ENCODE measurements around the gene GPATCH3. TPM values are rescaled to one million over a fixed set of nuclear protein-coding genes. Genes with fewer than 3 reads are reported as not detected.

GPATCH3 gene
- total RNA-seq, 1 experiment from 2014 or later: 9.9 TPM

GRCh38 chr1:26921540-26922430 lies 21.5 kb upstream of the GPATCH3 start, which contains the start of gene NUDC:
TSS of gene NUDC (plus strand) at chr1:26921743. CDS start at chr1:26921849, 106 bp downstream.
- intact Hi-C loops (cut with micrococcal nuclease): loop anchor here (2.0 kb wide), 1 partner anchor 15 kb away; no protein-coding TSS in a partner anchor
- BruUV-seq (replicated peaks): no TSS peak
- CTCF ChIA-PET: interaction anchor here (0.6 kb wide), 2 partner anchors 131 to 408 kb away, joined by 3 read pairs; no protein-coding TSS in a partner anchor
- Mint-ChIP-seq H3K36me3 (ENCODE audit: insufficient read depth, unreplicated experiment) (peaks cover 19% of the 10 kb centered on the region), H3K4me1 (ENCODE audit: insufficient read depth, unreplicated experiment) (peaks cover 17% of the 10 kb centered on the region), H3K4me3 (ENCODE audit: unreplicated experiment) (peak within 1 kb of the TSS; percentile 98), H3K27ac (ENCODE audit: low read depth, unreplicated experiment) (peak within 1 kb of the TSS; percentile 97), H3K9me3 (ENCODE audit: unreplicated experiment) (no peaks in the 10 kb centered on the region), H3K27me3 (ENCODE audit: insufficient read depth, unreplicated experiment) (no peaks in the 10 kb centered on the region)
- TF ChIP-seq CTCF (IDR thresholded peaks at IDR 0.05; ENCODE audit: unreplicated experiment): no peak
- peak; percentile 97 for DNase-seq (ENCODE audit: unreplicated experiment)
- POLR2A ChIA-PET: interaction anchor here (0.6 to 2.6 kb wide), 16 partner anchors 8 to 1105 kb away, joined by 3 to 20 read pairs (median 4); partner anchors contain the start of genes GPATCH3, GPN2, KDF1 and TRNP1

GRCh38 chr1:26921126-26921539 lies 20.9 kb upstream of the GPATCH3 start:
- peak overlapping the region; percentile 97 for H3K27ac Mint-ChIP-seq (ENCODE audit: low read depth, unreplicated experiment)
- no TSS peak for BruUV-seq (replicated peaks)
- CTCF ChIA-PET: interaction anchor here (0.6 to 0.7 kb wide), 2 partner anchors 16 to 407 kb away, joined by 3 to 4 read pairs; no protein-coding TSS in a partner anchor
- H3K9me3 Mint-ChIP-seq (ENCODE audit: unreplicated experiment): no peaks in the 10 kb centered on the region
- DNase-seq (ENCODE audit: unreplicated experiment): no peak
- peaks cover 17% of the 10 kb centered on the region for H3K4me1 Mint-ChIP-seq (ENCODE audit: insufficient read depth, unreplicated experiment)
- peaks cover 13% of the 10 kb centered on the region for H3K36me3 Mint-ChIP-seq (ENCODE audit: insufficient read depth, unreplicated experiment)
- POLR2A ChIA-PET: interaction anchor here (0.6 to 2.6 kb wide), 16 partner anchors 8 to 1106 kb away, joined by 3 to 20 read pairs (median 4); partner anchors contain the start of genes GPATCH3, GPN2, KDF1 and TRNP1
- H3K27me3 Mint-ChIP-seq (ENCODE audit: insufficient read depth, unreplicated experiment): no peaks in the 10 kb centered on the region
- no peak for TF ChIP-seq CTCF (IDR thresholded peaks at IDR 0.05; ENCODE audit: unreplicated experiment)
- intact Hi-C loops (cut with micrococcal nuclease): loop anchor here (2.0 kb wide), 1 partner anchor 14 kb away; no protein-coding TSS in a partner anchor
- peak overlapping the region; percentile 98 for H3K4me3 Mint-ChIP-seq (ENCODE audit: unreplicated experiment)

GRCh38 chr1:26915204-26915842 lies 15.1 kb upstream of the GPATCH3 start:
- no TSS peak for BruUV-seq (replicated peaks)
- intact Hi-C loops (cut with micrococcal nuclease): no loop called here
- no peak for TF ChIP-seq CTCF (IDR thresholded peaks at IDR 0.05; ENCODE audit: unreplicated experiment)
- no peaks in the 10 kb centered on the region for H3K36me3 Mint-ChIP-seq (ENCODE audit: insufficient read depth, unreplicated experiment)
- H3K27ac Mint-ChIP-seq (ENCODE audit: low read depth, unreplicated experiment): no peak overlapping the region
- peak; percentile 48 for DNase-seq (ENCODE audit: unreplicated experiment)
- ChIA-PET POLR2A (interaction anchor here (2.2 kb wide), 1 partner anchor 15 kb away, joined by 12 read pairs; the partner anchor contains the start of gene GPATCH3), CTCF (interaction anchor here (0.7 kb wide), 1 partner anchor 63 kb away, joined by 3 read pairs; no protein-coding TSS in a partner anchor)
- H3K9me3 Mint-ChIP-seq (ENCODE audit: unreplicated experiment): no peaks in the 10 kb centered on the region
- H3K27me3 Mint-ChIP-seq (ENCODE audit: insufficient read depth, unreplicated experiment): no peaks in the 10 kb centered on the region
- no peaks in the 10 kb centered on the region for H3K4me1 Mint-ChIP-seq (ENCODE audit: insufficient read depth, unreplicated experiment)
- H3K4me3 Mint-ChIP-seq (ENCODE audit: unreplicated experiment): no peak overlapping the region

Measured in MCF 10A (cell line).